T-helper 22 cell (primary cell): ENCODE measurements around the gene NLE1.
"Not testable (repeated sequence)": the region's sequence is repeated elsewhere in the genome, so short reads cannot be mapped to it uniquely, and the experiment has no call there.

ENCODE experiments used
- DNase-seq: peaks from one replicate; pipeline ENCODE4 v3.0.0-alpha.2; 2020; ENCODE audit warnings: low read depth

NLE1 gene

GRCh38 chr17:35127751-35128514 is 14.2 kb downstream of the NLE1 start:
- DNase-seq, result no peak

GRCh38 chr17:35121315-35121714 is 20.8 kb downstream of the NLE1 start, which contains the start of gene FNDC8:
TSS of gene FNDC8 (plus strand) at chr17:35121615. CDS start at chr17:35121694, 79 bp downstream.
- DNase-seq, result no peak

- DNase-seq, result peak; percentile 60
Observed at GRCh38 chr17:35119370-35120165, 22.5 kb downstream of the NLE1 start, which contains the start of gene RAD51D. TSS of gene RAD51D (minus strand) at chr17:35119860. CDS start at chr17:35119613, 247 bp downstream.

DNA sequence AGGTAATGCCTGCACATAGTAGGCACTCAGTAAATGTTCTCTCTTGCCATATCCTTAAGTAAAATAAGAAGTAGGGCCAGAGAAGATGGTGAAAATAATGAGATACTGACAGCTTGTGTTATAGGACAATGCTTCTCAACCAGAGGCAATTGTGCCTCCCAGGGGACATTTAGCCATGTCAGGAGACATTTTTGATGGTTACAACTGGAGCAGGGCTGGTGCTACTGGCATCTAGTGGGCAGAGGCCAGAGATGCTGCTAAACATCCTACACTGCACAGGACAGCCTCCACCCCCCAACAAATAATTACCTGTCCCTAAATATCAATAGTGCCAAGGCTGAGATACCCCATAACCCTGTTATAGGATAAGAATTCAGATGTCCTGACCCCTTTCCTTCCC is 24.1 kb downstream of the NLE1 start:
- DNase-seq, result no peak

DNA sequence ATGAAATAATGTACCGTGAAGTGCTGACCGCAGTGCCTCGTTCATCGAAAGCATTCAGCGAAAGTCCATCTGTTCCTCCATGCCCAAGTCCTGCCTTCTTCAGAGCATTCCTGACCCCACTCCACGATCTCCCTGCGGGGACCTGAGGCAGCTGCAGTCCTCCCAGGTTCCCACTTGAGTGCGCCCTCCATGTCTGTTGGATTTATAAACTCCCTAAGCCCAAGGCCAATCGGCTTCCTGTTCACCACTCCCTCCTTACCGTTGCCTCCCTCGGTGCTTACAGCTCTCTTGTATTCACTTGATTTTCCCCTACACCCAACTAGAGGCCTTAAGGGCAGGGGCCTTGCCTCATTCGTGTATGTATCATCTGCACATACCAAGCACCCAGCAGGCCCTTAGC is 25.3 kb downstream of the NLE1 start:
- no peak for DNase-seq

DNA sequence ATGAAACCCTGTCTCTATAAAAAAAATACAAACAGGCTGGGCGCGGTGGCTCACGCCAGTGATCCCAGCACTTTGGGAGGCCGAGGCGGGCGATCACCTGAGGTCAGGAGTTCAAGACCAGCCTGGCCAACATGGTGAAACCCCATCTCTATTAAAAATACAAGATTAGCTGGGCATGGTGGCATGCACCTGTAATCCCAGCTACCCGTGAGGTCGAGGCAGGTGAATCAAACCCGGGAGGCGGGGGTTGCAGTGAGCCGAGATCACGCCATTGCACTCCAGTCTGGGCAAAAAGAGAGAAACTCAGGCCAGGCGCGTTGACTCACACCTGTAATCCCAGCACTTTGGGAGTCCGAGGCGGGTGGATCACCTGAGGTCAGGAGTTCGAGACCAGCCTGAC is 31.3 kb downstream of the NLE1 start:
- not testable (repeated sequence) for DNase-seq

DNA sequence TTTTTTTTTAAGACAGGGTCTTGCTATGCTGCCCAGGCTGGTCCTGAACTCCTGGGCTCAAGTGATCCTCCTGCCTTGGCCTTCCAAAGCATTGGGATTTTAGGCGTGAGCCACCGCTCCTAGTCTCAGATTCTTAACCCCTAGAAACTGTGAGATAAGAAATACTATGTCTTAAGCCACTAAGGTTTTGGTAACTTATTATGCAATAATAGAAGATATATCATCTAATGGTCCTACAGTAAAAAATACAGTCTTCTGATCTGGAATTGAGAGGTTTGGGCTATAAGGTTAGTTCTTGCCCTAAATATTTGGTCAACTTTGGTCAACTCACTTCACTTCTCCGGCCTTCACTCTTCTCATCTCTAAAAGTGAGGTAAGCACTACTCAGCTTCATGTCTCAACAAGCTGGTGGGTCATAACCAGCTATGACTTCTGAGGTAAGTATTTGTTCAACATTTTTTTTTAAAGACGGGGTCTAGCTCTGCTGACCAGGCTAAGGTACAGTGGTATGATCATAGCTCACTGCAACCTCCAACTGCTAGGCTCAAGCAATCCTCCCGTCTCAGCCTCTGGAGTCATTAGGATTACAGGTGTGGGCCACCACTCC is 37.2 kb downstream of the NLE1 start:
- DNase-seq, result no peak

DNA sequence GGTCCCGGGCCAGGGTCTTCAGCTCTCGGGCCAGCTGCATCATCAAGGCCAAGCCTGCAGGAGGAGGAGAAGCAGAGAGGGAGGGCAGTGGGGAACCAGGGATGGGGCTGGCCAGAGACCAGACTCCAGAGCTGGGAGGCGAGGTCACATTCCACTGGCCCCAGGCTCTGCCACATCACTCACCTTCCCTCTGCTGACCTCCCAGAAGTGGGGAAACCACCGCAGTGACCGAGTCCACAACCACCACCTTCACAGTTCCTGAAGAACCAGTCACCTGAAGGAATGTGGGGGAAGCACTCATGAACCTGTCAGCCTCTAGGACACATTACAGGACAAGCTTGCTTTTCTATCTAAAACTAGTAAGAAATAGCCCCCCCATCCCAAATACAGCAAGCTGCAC is 38.8 kb downstream of the NLE1 start:
- no peak for DNase-seq

DNA sequence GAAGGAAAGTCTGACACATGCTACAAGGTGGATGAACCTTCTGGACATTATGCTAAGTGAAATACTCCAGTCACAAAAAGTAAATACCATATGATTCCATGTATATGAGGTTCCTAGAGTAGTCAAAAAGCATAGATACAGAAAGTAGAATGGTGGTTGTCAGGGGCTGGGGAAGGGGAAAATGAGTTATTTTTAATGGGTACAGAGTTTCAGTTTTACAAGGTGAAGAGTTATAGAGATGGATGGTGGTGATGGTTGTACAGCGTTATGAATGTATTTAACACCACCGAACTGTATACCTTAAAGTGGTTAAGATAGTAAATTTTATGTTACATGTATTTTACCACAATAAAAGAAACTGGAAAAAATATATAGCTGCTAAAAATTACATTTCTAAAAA is 40.4 kb downstream of the NLE1 start:
- no peak for DNase-seq

DNA sequence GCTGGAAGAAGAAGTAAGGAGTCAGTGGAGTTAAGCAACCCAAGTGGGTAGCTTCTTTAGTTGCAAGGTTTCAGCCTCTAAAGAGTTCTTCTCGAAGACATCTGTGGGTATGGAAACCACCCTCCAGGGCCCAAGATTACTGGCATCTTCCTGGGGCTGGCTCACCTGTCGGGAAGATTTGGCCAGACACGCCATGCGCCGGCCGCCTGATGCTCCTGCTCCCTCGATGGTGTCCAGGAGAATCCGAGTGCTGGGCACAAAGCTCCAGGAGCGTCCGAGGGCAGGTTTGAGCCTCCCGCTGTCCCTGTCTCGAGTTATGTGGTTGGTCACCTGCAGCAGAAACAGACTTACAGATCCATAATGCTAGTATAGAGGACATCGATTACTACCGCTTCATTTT is 41.1 kb downstream of the NLE1 start:
- no peak for DNase-seq

DNA sequence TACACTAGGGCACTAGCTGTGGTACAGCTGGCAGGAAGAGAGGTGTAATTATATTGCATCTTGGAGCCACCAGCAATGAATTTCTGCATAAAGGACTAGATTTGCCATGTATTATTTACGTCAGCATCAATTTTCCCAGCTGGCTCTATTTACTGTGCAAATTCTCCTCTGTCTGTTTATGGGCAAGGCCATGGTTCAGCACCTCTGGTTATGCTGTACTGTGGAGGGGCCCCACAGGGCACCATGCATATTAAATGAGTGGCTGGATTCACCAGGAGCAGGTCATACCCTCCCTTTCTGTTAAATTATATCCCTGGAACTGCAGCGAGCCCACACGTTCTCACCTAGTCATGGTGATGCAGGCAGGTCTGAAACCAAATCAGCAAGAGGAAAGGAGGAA is 42.2 kb downstream of the NLE1 start:
- DNase-seq, result no peak

GRCh38 chr17:35097776-35098175 is 44.3 kb downstream of the NLE1 start:
- DNase-seq, result no peak

DNA sequence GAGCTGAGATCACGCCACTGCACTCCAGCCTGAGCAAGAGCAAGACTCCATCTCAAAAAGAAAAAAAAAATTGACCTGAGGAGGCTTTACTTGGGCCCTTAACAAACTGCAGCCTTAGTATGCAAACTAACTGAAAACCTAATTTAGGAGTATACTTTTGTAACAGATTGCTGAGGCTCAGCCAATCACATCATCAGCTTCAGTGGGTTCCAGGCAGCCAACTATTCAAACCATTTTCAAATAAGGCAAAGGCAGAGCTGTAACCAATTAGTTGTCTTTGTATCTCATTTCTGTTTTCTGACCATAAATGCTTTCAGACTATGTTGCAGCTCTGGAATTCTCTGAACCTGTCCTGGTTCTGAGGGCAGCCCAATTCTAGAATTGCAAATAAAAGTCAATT is 46.4 kb downstream of the NLE1 start:
- no peak for DNase-seq

GRCh38 chr17:35094902-35095301 is 47.2 kb downstream of the NLE1 start:
- no peak for DNase-seq

GRCh38 chr17:35090707-35091106 is 51.4 kb downstream of the NLE1 start:
- not testable (repeated sequence) for DNase-seq

GRCh38 chr17:35089586-35090296 is 52.4 kb downstream of the NLE1 start:
- DNase-seq, result no peak

- DNase-seq, result peak; percentile 88
Observed at GRCh38 chr17:35088881-35089585, 53.1 kb downstream of the NLE1 start.

DNA sequence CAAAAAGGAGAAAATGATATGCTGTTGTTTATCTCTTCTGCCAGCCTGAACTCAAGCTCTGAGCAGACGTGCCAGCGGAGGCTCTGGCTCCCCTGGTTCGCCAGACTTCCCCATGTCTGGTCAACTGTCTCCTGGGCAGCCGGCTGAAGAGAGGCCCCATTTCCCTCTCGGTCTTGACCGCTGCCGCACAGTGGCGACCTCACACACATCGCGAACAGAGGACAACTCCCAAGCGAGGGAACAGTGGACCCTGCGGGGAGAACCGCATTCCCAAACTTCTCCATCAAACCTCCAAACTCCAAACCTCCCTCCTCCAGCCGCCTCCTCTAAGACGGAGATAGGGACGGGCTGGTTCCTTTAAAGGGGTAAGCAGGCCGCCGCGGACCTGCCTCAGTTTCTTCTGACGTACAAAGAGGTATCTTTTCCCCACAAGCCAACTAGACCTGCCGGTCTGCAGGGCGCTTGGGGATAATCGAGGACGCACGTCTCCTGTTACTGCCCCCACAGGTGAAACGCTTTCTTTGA is 53.7 kb downstream of the NLE1 start:
- no peak for DNase-seq

DNA sequence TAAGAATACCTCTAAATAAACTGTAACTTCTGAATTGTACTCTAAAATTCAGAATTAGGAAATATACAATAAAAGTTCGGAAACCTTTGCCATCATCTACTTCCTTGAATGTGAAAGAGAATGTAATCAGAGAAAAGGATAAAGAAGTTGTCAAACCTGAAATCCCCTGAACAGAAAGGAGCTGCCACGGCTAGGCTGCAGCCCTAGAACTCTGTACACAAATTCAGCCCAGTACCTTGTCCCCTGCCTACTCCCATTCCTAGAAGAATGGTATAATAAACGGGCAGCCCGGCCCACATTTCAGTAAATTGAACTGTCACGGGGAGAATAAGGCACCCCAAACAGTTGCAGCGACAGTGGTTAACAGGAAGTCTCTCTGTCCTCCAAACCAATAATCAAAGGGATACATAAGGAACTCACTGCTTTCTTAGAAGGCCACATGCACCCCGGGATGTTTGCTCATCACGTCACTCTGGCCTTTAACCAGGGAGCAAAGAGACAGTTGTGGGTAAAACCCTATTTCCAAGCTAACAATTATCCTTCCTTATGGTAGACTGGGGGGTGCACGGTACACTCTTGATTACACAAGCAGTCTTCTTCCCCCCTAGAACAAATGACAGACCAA is 54.3 kb downstream of the NLE1 start:
- DNase-seq, result no peak

DNA sequence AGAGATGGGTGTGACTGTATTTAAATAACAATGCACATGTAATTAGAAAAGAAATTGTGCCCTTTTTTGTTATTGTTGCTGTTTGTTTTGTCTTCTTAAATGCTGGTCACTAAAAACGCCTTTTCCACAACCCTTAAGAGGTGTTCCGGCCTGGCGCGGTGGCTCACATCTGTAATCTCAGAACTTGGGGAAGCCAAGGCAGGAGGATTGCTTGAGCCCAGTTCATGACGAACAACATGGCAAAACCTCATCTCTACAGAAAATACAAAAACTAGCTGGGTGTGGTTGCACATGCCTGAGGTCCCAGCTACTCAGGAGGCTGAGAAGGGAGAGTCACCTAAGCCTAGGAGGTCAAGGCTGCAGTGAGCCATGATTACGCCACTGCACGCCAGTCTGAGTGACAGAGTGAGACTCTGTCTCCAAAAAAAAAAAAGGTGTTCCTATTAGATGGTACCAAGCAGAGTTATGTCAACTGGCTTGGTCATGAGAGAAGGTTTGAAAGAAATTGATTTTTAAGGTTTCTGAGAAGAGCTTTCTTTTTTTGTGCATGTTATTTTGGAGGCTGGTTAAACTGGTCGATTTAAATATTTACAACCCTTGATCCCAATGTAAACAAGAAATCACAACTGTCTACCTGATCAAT is 55.1 kb downstream of the NLE1 start:
- no peak for DNase-seq
